ENCODE measurements around the gene PIK3CA.

PIK3CA gene

GRCh38 chr3:179279837-179280236 lies 131.7 kb downstream of the PIK3CA start:
- no peak overlapping the region for H3K27ac ChIP-seq (ENCODE audit: insufficient read depth in 1 of 2, low read depth in 1 of 2, low read length in 2 of 2, poor library complexity in 1 of 2, severe bottlenecking in 2 of 2)
- DNase-seq: no peak
- no peaks in the 10 kb centered on the region for H3K36me3 ChIP-seq (ENCODE audit: control insufficient read depth in 4 of 4, insufficient read depth in 4 of 4, low read length in 3 of 4)
- WGBS (ENCODE audit: insufficient coverage): no CpG with 5 or more reads among the region's 1 CpG
- no peaks in the 10 kb centered on the region for H3K9me3 ChIP-seq (ENCODE audit: control extremely low read depth in 1 of 5, control insufficient read depth in 4 of 5, insufficient read depth in 2 of 5, low read depth in 1 of 5, low read length in 4 of 5)
- H3K4me1 ChIP-seq (ENCODE audit: control extremely low read depth in 1 of 4, control insufficient read depth in 4 of 4, insufficient read depth in 4 of 4, low read length in 3 of 4): no peaks in the 10 kb centered on the region
- H3K27me3 ChIP-seq (replicated peaks in 2 of 5; ENCODE audit: control insufficient read depth in 4 of 5, insufficient read depth in 5 of 5, low read length in 4 of 5): no peaks in the 10 kb centered on the region
- ChIA-PET POLR2A (no interaction called here), CTCF (interaction anchor here (1.1 to 1.3 kb wide), 3 partner anchors 9 to 270 kb away, joined by 3 to 4 read pairs (median 3); no protein-coding TSS in a partner anchor)
- H3K4me3 ChIP-seq (ENCODE audit: control insufficient read depth in 1 of 7, extremely low read depth in 1 of 7, insufficient read depth in 4 of 7, low read depth in 2 of 7, low read length in 6 of 7): no peak overlapping the region

- no peaks in the 10 kb centered on the region for H3K9me3 ChIP-seq (ENCODE audit: control extremely low read depth in 1 of 5, control insufficient read depth in 4 of 5, insufficient read depth in 2 of 5, low read depth in 1 of 5, low read length in 4 of 5)
- POLR2A ChIA-PET: no interaction called here
- WGBS (ENCODE audit: insufficient coverage): 95% methylated on average over 3 of the region's 3 CpGs
- H3K36me3 ChIP-seq (ENCODE audit: control insufficient read depth in 4 of 4, insufficient read depth in 4 of 4, low read length in 3 of 4): no peaks in the 10 kb centered on the region
- H3K4me3 ChIP-seq (ENCODE audit: control insufficient read depth in 1 of 7, extremely low read depth in 1 of 7, insufficient read depth in 4 of 7, low read depth in 2 of 7, low read length in 6 of 7): no peak overlapping the region
- DNase-seq: no peak
- no peaks in the 10 kb centered on the region for H3K27me3 ChIP-seq (replicated peaks in 2 of 5; ENCODE audit: control insufficient read depth in 4 of 5, insufficient read depth in 5 of 5, low read length in 4 of 5)
- H3K27ac ChIP-seq (ENCODE audit: insufficient read depth in 1 of 2, low read depth in 1 of 2, low read length in 2 of 2, poor library complexity in 1 of 2, severe bottlenecking in 2 of 2): no peak overlapping the region
- CTCF ChIA-PET: interaction anchor here (0.6 to 1.6 kb wide), 3 partner anchors 15 to 44 kb away, joined by 3 to 4 read pairs (median 4); no protein-coding TSS in a partner anchor
- no peaks in the 10 kb centered on the region for H3K4me1 ChIP-seq (ENCODE audit: control extremely low read depth in 1 of 4, control insufficient read depth in 4 of 4, insufficient read depth in 4 of 4, low read length in 3 of 4)
Measured at GRCh38 chr3:179281825-179282224, 133.7 kb downstream of the PIK3CA start.

GRCh38 chr3:179286331-179286730 lies 138.2 kb downstream of the PIK3CA start:
- Histone ChIP-seq H3K27ac (ENCODE audit: insufficient read depth in 1 of 2, low read depth in 1 of 2, low read length in 2 of 2, poor library complexity in 1 of 2, severe bottlenecking in 2 of 2) (no peak overlapping the region), H3K27me3 (replicated peaks in 2 of 5; ENCODE audit: control insufficient read depth in 4 of 5, insufficient read depth in 5 of 5, low read length in 4 of 5) (no peaks in the 10 kb centered on the region), H3K4me1 (ENCODE audit: control extremely low read depth in 1 of 4, control insufficient read depth in 4 of 4, insufficient read depth in 4 of 4, low read length in 3 of 4) (no peaks in the 10 kb centered on the region), H3K4me3 (ENCODE audit: control insufficient read depth in 1 of 7, extremely low read depth in 1 of 7, insufficient read depth in 4 of 7, low read depth in 2 of 7, low read length in 6 of 7) (no peak overlapping the region), H3K9me3 (ENCODE audit: control extremely low read depth in 1 of 5, control insufficient read depth in 4 of 5, insufficient read depth in 2 of 5, low read depth in 1 of 5, low read length in 4 of 5) (no peaks in the 10 kb centered on the region), H3K36me3 (ENCODE audit: control insufficient read depth in 4 of 4, insufficient read depth in 4 of 4, low read length in 3 of 4) (no peaks in the 10 kb centered on the region)
- CTCF ChIA-PET: no interaction called here
- 100% methylated on average over 3 of the region's 6 CpGs for WGBS (ENCODE audit: insufficient coverage)
- no peak for DNase-seq
- POLR2A ChIA-PET: no interaction called here

GRCh38 chr3:179288845-179289244 lies 140.7 kb downstream of the PIK3CA start:
- H3K9me3 ChIP-seq (ENCODE audit: control extremely low read depth in 1 of 5, control insufficient read depth in 4 of 5, insufficient read depth in 2 of 5, low read depth in 1 of 5, low read length in 4 of 5): no peaks in the 10 kb centered on the region
- H3K36me3 ChIP-seq (ENCODE audit: control insufficient read depth in 4 of 4, insufficient read depth in 4 of 4, low read length in 3 of 4): no peaks in the 10 kb centered on the region
- CTCF ChIA-PET: no interaction called here
- 100% methylated on average over 3 of the region's 4 CpGs for WGBS (ENCODE audit: insufficient coverage)
- no peaks in the 10 kb centered on the region for H3K27me3 ChIP-seq (replicated peaks in 2 of 5; ENCODE audit: control insufficient read depth in 4 of 5, insufficient read depth in 5 of 5, low read length in 4 of 5)
- DNase-seq: no peak
- H3K4me1 ChIP-seq (ENCODE audit: control extremely low read depth in 1 of 4, control insufficient read depth in 4 of 4, insufficient read depth in 4 of 4, low read length in 3 of 4): no peaks in the 10 kb centered on the region
- POLR2A ChIA-PET: no interaction called here
- H3K4me3 ChIP-seq (ENCODE audit: control insufficient read depth in 1 of 7, extremely low read depth in 1 of 7, insufficient read depth in 4 of 7, low read depth in 2 of 7, low read length in 6 of 7): no peak overlapping the region
- no peak overlapping the region for H3K27ac ChIP-seq (ENCODE audit: insufficient read depth in 1 of 2, low read depth in 1 of 2, low read length in 2 of 2, poor library complexity in 1 of 2, severe bottlenecking in 2 of 2)

GRCh38 chr3:179289295-179289694 lies 141.1 kb downstream of the PIK3CA start:
- POLR2A ChIA-PET: interaction anchor here (0.7 kb wide), 1 partner anchor 25 kb away, joined by 3 read pairs; no protein-coding TSS in a partner anchor
- Histone ChIP-seq H3K36me3 (ENCODE audit: control insufficient read depth in 4 of 4, insufficient read depth in 4 of 4, low read length in 3 of 4) (no peaks in the 10 kb centered on the region), H3K27ac (ENCODE audit: insufficient read depth in 1 of 2, low read depth in 1 of 2, low read length in 2 of 2, poor library complexity in 1 of 2, severe bottlenecking in 2 of 2) (no peak overlapping the region), H3K4me3 (ENCODE audit: control insufficient read depth in 1 of 7, extremely low read depth in 1 of 7, insufficient read depth in 4 of 7, low read depth in 2 of 7, low read length in 6 of 7) (no peak overlapping the region), H3K4me1 (ENCODE audit: control extremely low read depth in 1 of 4, control insufficient read depth in 4 of 4, insufficient read depth in 4 of 4, low read length in 3 of 4) (no peaks in the 10 kb centered on the region), H3K27me3 (replicated peaks in 2 of 5; ENCODE audit: control insufficient read depth in 4 of 5, insufficient read depth in 5 of 5, low read length in 4 of 5) (no peaks in the 10 kb centered on the region), H3K9me3 (ENCODE audit: control extremely low read depth in 1 of 5, control insufficient read depth in 4 of 5, insufficient read depth in 2 of 5, low read depth in 1 of 5, low read length in 4 of 5) (no peaks in the 10 kb centered on the region)
- CTCF ChIA-PET: no interaction called here
- WGBS (ENCODE audit: insufficient coverage): 96% methylated on average over 3 of the region's 3 CpGs
- DNase-seq: no peak

All from common myeloid progenitor, CD34-positive (primary cell).